Adrenal gland (tissue), 5 donors: ENCODE data around the gene SP100.

ENCODE experiments used
- CTCF ChIP-seq, 6 experiments: fragments of 450-650 bp in 4 of 6; fragments of 200-600 bp in 2 of 6; sonication (generic) in 1 of 6; IDR thresholded peaks; 1 replicate in 5 of 6; 2 replicates in 1 of 6; pipeline versions ENCODE4 v1.5.1 to v1.8.0; 2016 to 2021; ENCODE audit warnings: antibody characterized with exemption in 6 of 6, mild to moderate bottlenecking in 2 of 6, moderate library complexity in 1 of 6
- POLR2A ChIP-seq, 2 donors: fragments of 450-650 bp; IDR thresholded peaks; one replicate each; pipeline ENCODE4 v1.6.1; 2017; ENCODE audit warnings: antibody characterized with exemption in 2 of 2, mild to moderate bottlenecking in 2 of 2, moderate library complexity in 1 of 2
- donor health status: DM: no; HTN: no; CAD: no.

- TF ChIP-seq CTCF (IDR thresholded peaks at IDR 0.05) (no peak), POLR2A (IDR thresholded peaks at IDR 0.05) (no peak)
Observed at GRCh38 chr2:230455005-230455684, 39.1 kb downstream of the SP100 start.
